Fibroblast of mammary gland (primary cell): Measurements from ENCODE around the gene C16orf90.
A peak's percentile ranks its signal among the peaks of the same experiment; 100 is the strongest.
"Not testable (repeated sequence)": the region's sequence is repeated elsewhere in the genome, so short reads cannot be mapped to it uniquely, and the experiment has no call there.

Source experiments
- DNase-seq: peaks from one replicate; pipeline ENCODE4 v3.0.0-alpha.2; 2010; ENCODE audit warnings: low read depth
- H3K4me3 ChIP-seq: 2 replicates; pipeline ENCODE4 v1.5.1; 2011; ENCODE audit warnings: low read depth, mild to moderate bottlenecking, low read length, moderate library complexity; ENCODE audit not compliant: control insufficient read depth
- CTCF ChIP-seq: conservative IDR thresholded peaks from 2 replicates; pipeline ENCODE4 v1.5.1; 2011; ENCODE audit warnings: low read depth, low read length, inconsistent platforms; ENCODE audit not compliant: control insufficient read depth, insufficient read depth

C16orf90 gene

GRCh38 chr16:3508736-3509135 is 13.4 kb upstream of the C16orf90 start:
- no peak for TF ChIP-seq CTCF
- H3K4me3 ChIP-seq = no peak overlapping the region
- no peak for DNase-seq

- TF ChIP-seq CTCF = no peak
- DNase-seq = no peak
- H3K4me3 ChIP-seq = no peak overlapping the region
Measured at GRCh38 chr16:3503523-3503922, 8.2 kb upstream of the C16orf90 start.

GRCh38 chr16:3501783-3502400 is 6.6 kb upstream of the C16orf90 start:
- peak overlapping the region; percentile 85 for H3K4me3 ChIP-seq
- no peak for TF ChIP-seq CTCF
- no peak for DNase-seq

GRCh38 chr16:3501412-3501761 is 6.1 kb upstream of the C16orf90 start:
- DNase-seq = not testable (repeated sequence)
- H3K4me3 ChIP-seq = peak overlapping the region; percentile 85

GRCh38 chr16:3498988-3499387 is 3.7 kb upstream of the C16orf90 start:
- H3K4me3 ChIP-seq = no peak overlapping the region
- no peak for TF ChIP-seq CTCF
- no peak for DNase-seq

- TF ChIP-seq CTCF = no peak
- DNase-seq = no peak
- no peak overlapping the region for H3K4me3 ChIP-seq
Measured at GRCh38 chr16:3497771-3498170, 2.5 kb upstream of the C16orf90 start.

GRCh38 chr16:3496386-3496785 is 1.1 kb upstream of the C16orf90 start:
- no peak for TF ChIP-seq CTCF
- H3K4me3 ChIP-seq = no peak overlapping the region
- DNase-seq = no peak
